MCF 10A (cell line): ENCODE results near the gene PINK1. TPM values are rescaled to one million over a fixed set of nuclear protein-coding genes. Genes with fewer than 3 reads are reported as not detected.

Experiments used
- BruUV-seq: library from RNA; stranded (reverse); fragments of 400-500 nt; replicated peaks from 2 replicates; lab custom pipeline; 2021; lab: Mats Ljungman, UMichigan
- CTCF ChIA-PET: fragments of 300-600 bp; sonication (Branson Sonifier 250); formaldehyde crosslinking; extraction: SDS; loops from one replicate; lab custom pipeline; 2021; ENCODE audit warnings: antibody characterized with exemption, inconsistent platforms; lab: Yijun Ruan, JAX
- POLR2A ChIA-PET: fragments of 300-600, 350-650 bp; sonication (Branson Sonifier 250); formaldehyde crosslinking; extraction: SDS; loops from one replicate; lab custom pipeline; 2020; ENCODE audit warnings: antibody characterized with exemption, inconsistent platforms; lab: Yijun Ruan, JAX
- DNase-seq: peaks from one replicate; pipeline ENCODE4 v3.0.0-alpha.2; 2018; ENCODE audit not compliant: unreplicated experiment
- H3K27ac Mint-ChIP-seq: one replicate; pipeline ENCODE4 v1.8.0; 2022; ENCODE audit warnings: mild to moderate bottlenecking, low read depth, mixed read lengths; ENCODE audit not compliant: unreplicated experiment
- H3K27me3 Mint-ChIP-seq: one replicate; pipeline ENCODE4 v1.8.0; 2022; ENCODE audit warnings: mixed read lengths; ENCODE audit not compliant: insufficient read depth, unreplicated experiment
- H3K36me3 Mint-ChIP-seq: one replicate; pipeline ENCODE4 v1.8.0; 2022; ENCODE audit warnings: mild to moderate bottlenecking, moderate library complexity, mixed read lengths; ENCODE audit not compliant: insufficient read depth, unreplicated experiment
- H3K4me1 Mint-ChIP-seq: one replicate; pipeline ENCODE4 v1.8.0; 2022; ENCODE audit warnings: mixed read lengths; ENCODE audit not compliant: insufficient read depth, unreplicated experiment
- H3K4me3 Mint-ChIP-seq: one replicate; pipeline ENCODE4 v1.8.0; 2022; ENCODE audit warnings: mild to moderate bottlenecking, moderate library complexity, mixed read lengths; ENCODE audit not compliant: unreplicated experiment
- H3K9me3 Mint-ChIP-seq: one replicate; pipeline ENCODE4 v1.8.0; 2022; ENCODE audit warnings: mixed read lengths; ENCODE audit not compliant: unreplicated experiment
- intact Hi-C: fragments of 100-400 bp; cut with micrococcal nuclease; formaldehyde crosslinking; loops from 2 replicates; pipeline ENCODE4 v1.14.1; 2022
- total RNA-seq: library from RNA; stranded (reverse); gene quantifications from 2 replicates; pipeline ENCODE4 v1.2.3, GENCODE V29; 2022
- TF ChIP-seq, protein P1 (sequence below): fragments of 200-600 bp; IDR thresholded peaks from one replicate; pipeline ENCODE4 v1.8.0; 2022; ENCODE audit warnings: antibody characterized with exemption, mild to moderate bottlenecking; ENCODE audit not compliant: unreplicated experiment

The PINK1 gene
- total RNA-seq, 1 experiment from 2014 or later: 20.9 TPM

DNA sequence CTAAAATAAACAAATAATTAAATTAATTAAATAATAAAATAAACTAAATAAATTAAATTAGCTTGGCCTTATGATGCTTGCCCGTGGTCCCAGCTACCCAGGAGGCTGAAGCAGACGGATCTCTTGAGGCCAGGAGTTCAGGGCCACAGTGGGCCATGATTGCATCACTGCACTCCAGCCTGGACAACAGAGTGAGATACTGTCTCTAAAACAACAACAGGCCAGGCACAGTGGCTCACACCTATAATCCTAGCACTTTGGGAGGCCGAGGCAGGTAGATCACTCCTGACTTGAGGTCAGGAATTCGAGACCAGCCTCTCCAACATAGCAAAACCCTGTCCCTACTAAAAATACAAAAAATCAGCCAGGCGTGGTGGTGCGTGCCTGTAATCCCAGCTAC lies 12.2 kb upstream of the PINK1 start:
- H3K27ac Mint-ChIP-seq: no peak overlapping the region
- no peaks in the 10 kb centered on the region for H3K36me3 Mint-ChIP-seq
- CTCF ChIA-PET: interaction anchor here (1.1 to 1.5 kb wide), 3 partner anchors 9 to 13 kb away, joined by 3 to 4 read pairs (median 3); no protein-coding TSS in a partner anchor
- TF ChIP-seq, protein P1, sequence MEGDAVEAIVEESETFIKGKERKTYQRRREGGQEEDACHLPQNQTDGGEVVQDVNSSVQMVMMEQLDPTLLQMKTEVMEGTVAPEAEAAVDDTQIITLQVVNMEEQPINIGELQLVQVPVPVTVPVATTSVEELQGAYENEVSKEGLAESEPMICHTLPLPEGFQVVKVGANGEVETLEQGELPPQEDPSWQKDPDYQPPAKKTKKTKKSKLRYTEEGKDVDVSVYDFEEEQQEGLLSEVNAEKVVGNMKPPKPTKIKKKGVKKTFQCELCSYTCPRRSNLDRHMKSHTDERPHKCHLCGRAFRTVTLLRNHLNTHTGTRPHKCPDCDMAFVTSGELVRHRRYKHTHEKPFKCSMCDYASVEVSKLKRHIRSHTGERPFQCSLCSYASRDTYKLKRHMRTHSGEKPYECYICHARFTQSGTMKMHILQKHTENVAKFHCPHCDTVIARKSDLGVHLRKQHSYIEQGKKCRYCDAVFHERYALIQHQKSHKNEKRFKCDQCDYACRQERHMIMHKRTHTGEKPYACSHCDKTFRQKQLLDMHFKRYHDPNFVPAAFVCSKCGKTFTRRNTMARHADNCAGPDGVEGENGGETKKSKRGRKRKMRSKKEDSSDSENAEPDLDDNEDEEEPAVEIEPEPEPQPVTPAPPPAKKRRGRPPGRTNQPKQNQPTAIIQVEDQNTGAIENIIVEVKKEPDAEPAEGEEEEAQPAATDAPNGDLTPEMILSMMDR: no peak
- DNase-seq: no peak
- H3K4me3 Mint-ChIP-seq: no peak overlapping the region
- intact Hi-C loops: no loop called here
- no peaks in the 10 kb centered on the region for H3K4me1 Mint-ChIP-seq
- POLR2A ChIA-PET: no interaction called here
- H3K9me3 Mint-ChIP-seq: no peaks in the 10 kb centered on the region
- H3K27me3 Mint-ChIP-seq: no peaks in the 10 kb centered on the region
- no TSS peak for BruUV-seq

DNA sequence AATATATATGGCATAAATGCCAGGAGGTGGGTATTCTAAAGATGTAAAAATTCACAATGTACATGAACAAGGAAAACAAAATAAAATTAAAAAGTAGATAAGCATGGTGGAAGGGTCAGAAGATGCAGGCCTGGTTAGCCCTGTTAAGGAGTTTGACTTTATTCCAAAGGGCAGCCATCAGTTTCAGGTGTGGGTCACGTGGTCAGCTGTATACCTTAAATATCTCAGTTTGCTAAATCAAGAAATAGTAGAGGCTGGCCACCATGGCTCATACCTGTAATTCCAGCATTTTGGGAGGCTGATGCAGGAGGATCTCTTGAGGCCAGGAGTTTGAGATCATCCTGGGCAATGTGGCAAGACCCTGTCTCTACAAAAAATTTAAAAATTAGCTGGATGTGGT lies 8.5 kb upstream of the PINK1 start:
- Mint-ChIP-seq H3K27ac (no peak overlapping the region), H3K9me3 (no peaks in the 10 kb centered on the region), H3K27me3 (no peaks in the 10 kb centered on the region), H3K4me3 (no peak overlapping the region), H3K36me3 (no peaks in the 10 kb centered on the region), H3K4me1 (no peaks in the 10 kb centered on the region)
- ChIA-PET CTCF (interaction anchor here (1.1 kb wide), 1 partner anchor 9 kb away, joined by 4 read pairs; no protein-coding TSS in a partner anchor), POLR2A (interaction anchor here (1.6 kb wide), 1 partner anchor 10 kb away, joined by 6 read pairs; no protein-coding TSS in a partner anchor)
- TF ChIP-seq, protein P1: no peak
- no TSS peak for BruUV-seq
- intact Hi-C loops: no loop called here
- DNase-seq: no peak

DNA sequence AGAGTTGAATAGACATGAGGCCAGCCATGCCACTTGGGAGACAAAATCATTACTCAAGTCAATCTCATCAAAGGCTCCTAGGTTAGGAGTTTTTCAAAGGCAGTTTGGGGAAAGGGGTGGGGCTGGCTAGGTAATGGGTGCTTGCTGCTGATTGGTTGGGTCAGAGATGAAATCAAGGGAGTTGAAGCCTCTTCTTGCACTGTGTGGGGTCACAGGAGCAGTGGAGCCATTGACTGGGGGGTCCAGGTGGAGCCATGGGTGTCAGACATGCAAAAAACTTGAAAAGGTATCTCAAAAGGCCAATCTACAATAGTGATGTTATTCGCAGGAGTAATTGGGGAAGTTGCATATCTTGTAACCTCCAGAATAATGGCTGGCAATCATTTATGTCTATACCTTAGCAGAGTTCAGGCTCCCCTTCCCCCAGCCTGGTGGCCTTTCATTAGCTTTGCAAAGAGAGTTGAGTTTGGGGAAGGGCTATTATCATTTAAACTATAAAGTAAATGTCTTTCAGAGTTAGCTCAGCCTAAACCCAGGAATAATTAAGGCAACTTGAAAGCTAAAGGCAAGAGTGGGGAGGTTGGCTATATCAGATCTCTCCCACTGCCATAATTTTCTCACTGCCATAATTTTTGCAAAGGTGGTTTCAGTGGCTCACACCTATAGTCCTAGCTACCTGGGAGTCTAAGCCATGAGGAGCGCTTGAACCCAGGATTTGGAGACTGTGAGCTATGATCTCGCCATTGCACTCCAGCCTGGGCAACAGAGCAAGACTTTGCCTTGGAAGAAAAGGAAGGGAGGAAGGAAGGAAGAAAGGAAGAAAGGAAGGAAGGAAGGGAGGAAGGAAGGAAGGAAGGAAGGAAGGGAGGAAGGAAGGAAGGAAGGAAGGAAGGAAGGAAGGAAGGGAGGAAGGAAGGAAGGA lies 7.8 kb upstream of the PINK1 start:
- ChIA-PET POLR2A (interaction anchor here (0.6 to 1.6 kb wide), 2 partner anchors 7 to 9 kb away, joined by 4 to 6 read pairs; no protein-coding TSS in a partner anchor), CTCF (interaction anchor here (0.6 to 1.5 kb wide), 6 partner anchors 9 to 705 kb away, joined by 3 to 4 read pairs (median 4); no protein-coding TSS in a partner anchor)
- Mint-ChIP-seq H3K27me3 (no peaks in the 10 kb centered on the region), H3K9me3 (no peaks in the 10 kb centered on the region), H3K4me1 (no peaks in the 10 kb centered on the region), H3K4me3 (no peak overlapping the region), H3K27ac (no peak overlapping the region), H3K36me3 (no peaks in the 10 kb centered on the region)
- TF ChIP-seq, protein P1: no peak
- BruUV-seq: no TSS peak
- intact Hi-C loops: no loop called here
- DNase-seq: no peak

DNA sequence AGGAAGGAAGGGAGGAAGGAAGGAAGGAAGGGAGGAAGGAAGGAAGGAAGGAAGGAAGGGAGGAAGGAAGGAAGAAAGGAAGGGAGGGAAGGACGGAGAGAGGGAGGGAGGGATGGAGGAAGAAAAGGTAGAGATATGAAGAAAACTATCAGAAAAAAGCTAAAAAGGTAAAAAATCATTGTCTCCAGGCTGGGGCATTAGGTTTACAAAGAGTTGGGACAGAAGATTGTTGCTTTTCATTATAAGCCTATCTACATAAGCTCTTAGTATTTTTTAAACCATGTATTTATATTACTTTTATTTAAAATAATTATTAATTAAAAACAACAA lies 7.2 kb upstream of the PINK1 start:
- intact Hi-C loops: no loop called here
- no peaks in the 10 kb centered on the region for H3K36me3 Mint-ChIP-seq
- no peak for DNase-seq
- no TSS peak for BruUV-seq
- ChIA-PET CTCF (interaction anchor here (0.6 to 1.5 kb wide), 5 partner anchors 12 to 706 kb away, joined by 3 to 4 read pairs (median 3); no protein-coding TSS in a partner anchor), POLR2A (interaction anchor here (0.6 kb wide), 1 partner anchor 8 kb away, joined by 4 read pairs; no protein-coding TSS in a partner anchor)
- H3K27me3 Mint-ChIP-seq: no peaks in the 10 kb centered on the region
- H3K4me1 Mint-ChIP-seq: no peaks in the 10 kb centered on the region
- no peak overlapping the region for H3K4me3 Mint-ChIP-seq
- TF ChIP-seq, protein P1: no peak
- H3K9me3 Mint-ChIP-seq: no peaks in the 10 kb centered on the region
- H3K27ac Mint-ChIP-seq: no peak overlapping the region
